ENCODE data around the gene UGT3A2.
A peak's percentile ranks its signal among the peaks of the same experiment; 100 is the strongest.

Gene UGT3A2

DNA sequence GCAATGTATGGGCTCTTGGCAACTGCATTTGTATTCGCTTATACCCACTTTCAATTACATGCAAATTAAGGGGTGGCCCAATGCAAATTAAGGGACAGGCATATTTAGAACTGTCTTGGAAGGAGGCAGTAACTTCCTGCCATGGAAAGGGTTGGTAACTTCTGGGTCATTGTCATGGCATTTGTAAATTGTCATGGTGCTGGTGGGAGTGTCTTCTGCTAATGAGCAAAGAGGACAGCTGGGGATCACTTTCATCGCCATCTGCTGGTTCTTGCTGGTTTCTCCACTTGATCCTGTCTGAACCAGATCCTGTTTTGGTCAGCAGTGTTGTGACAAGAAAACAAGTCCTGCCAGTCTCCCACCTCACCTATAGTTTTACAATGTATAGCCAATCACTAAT is 23.3 kb upstream of the UGT3A2 start:
- no peak for DNase-seq (ENCODE audit: low spot score)
- in situ Hi-C loops (cut with MboI; ENCODE audit: low pct_unique_long_range_greater_than_20kb, low sequenced_read_pairs, unreplicated experiment): no loop called here
- TF ChIP-seq, protein P1, sequence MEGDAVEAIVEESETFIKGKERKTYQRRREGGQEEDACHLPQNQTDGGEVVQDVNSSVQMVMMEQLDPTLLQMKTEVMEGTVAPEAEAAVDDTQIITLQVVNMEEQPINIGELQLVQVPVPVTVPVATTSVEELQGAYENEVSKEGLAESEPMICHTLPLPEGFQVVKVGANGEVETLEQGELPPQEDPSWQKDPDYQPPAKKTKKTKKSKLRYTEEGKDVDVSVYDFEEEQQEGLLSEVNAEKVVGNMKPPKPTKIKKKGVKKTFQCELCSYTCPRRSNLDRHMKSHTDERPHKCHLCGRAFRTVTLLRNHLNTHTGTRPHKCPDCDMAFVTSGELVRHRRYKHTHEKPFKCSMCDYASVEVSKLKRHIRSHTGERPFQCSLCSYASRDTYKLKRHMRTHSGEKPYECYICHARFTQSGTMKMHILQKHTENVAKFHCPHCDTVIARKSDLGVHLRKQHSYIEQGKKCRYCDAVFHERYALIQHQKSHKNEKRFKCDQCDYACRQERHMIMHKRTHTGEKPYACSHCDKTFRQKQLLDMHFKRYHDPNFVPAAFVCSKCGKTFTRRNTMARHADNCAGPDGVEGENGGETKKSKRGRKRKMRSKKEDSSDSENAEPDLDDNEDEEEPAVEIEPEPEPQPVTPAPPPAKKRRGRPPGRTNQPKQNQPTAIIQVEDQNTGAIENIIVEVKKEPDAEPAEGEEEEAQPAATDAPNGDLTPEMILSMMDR (IDR thresholded peaks at IDR 0.05; ENCODE audit: extremely low read depth, insufficient read depth, missing control alignments): peak; percentile 43

DNA sequence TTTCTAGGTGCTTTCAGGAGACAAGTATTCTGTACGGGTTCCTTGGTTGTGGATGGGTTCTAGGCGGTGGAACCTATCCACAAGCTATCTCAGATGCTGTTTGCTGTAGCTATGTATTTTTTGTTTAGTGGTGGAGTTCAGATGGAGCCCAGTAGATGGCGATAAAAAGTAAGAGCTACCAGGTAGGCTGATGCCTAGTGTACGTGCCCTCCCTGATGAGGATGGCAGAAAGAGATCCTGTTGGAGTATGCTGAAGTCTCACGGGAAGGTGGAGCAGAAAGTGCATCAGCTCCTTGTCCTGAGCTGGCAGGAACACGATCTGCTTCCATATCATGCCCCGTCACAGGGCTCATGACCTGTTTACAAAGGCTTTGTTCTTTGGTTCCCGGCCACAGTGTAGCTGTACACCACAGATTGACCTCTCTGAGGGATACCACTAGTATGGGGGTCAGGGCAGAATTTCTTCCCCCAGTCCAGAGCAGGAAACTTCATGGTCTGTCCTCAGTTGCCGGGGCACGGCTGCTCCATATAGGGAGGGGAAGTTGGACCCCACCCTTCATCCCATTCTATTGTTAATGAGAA is 12.6 kb upstream of the UGT3A2 start:
- in situ Hi-C loops (cut with MboI; ENCODE audit: low pct_unique_long_range_greater_than_20kb, low sequenced_read_pairs, unreplicated experiment): no loop called here
- DNase-seq (ENCODE audit: low spot score): peak; percentile 66
- TF ChIP-seq, protein P1 (IDR thresholded peaks at IDR 0.05; ENCODE audit: extremely low read depth, insufficient read depth, missing control alignments): peak; percentile 69

DNA sequence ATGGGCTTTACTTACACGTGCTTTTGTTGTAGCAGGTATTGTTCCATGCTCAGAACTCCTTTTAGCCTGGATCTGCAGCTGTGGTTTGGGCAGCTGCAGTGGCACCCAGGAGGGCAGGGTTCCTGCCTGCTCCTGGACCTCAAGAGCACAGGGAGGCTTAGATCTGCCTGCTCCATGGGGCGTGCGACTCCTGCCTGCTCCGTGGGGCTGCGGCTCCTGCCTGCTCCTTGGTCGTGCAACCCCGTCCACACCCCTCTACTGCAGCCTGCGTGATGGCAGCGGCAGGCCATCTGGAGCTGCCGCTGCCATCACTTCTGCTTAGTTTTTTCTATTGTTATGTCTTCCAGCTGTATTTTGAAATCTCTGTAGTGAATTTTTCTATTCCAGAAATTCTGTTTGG is 11.7 kb upstream of the UGT3A2 start:
- in situ Hi-C loops (cut with MboI; ENCODE audit: low pct_unique_long_range_greater_than_20kb, low sequenced_read_pairs, unreplicated experiment): no loop called here
- DNase-seq (ENCODE audit: low spot score): no peak
- TF ChIP-seq, protein P1 (IDR thresholded peaks at IDR 0.05; ENCODE audit: extremely low read depth, insufficient read depth, missing control alignments): no peak

DNA sequence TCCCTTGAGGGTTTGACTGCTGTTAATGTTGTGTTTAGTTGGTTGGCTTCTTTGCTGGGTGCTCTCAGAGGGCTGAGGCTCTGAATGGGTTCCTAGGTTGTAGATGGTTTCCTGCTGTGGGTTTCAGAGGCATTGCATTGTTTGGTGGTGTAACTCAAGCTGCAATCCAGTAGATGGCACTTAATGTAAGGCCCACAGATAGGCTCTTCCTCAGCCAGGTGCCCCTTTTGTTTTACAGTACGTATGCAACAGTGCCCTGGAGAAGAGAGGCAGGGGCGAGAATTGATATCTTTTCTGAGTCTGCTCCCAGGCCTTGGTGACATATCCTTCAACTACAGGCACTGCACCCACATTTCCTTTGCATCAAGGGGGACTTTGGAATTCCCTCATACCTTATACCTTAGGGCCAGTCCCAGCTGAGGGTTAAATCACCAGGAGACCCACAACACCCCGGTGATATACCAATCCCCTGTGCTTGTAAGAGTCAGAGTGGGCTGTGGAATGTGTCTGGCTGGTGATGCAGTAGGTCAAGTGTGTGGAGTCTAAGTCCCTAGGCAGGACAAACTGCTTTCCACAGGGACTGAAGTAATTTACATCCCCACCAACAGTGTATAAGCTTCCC is 7.0 kb upstream of the UGT3A2 start:
- TF ChIP-seq, protein P1 (IDR thresholded peaks at IDR 0.05; ENCODE audit: extremely low read depth, insufficient read depth, missing control alignments): peak; percentile 34
- in situ Hi-C loops (cut with MboI; ENCODE audit: low pct_unique_long_range_greater_than_20kb, low sequenced_read_pairs, unreplicated experiment): no loop called here
- peak; percentile 24 for DNase-seq (ENCODE audit: low spot score)

DNA sequence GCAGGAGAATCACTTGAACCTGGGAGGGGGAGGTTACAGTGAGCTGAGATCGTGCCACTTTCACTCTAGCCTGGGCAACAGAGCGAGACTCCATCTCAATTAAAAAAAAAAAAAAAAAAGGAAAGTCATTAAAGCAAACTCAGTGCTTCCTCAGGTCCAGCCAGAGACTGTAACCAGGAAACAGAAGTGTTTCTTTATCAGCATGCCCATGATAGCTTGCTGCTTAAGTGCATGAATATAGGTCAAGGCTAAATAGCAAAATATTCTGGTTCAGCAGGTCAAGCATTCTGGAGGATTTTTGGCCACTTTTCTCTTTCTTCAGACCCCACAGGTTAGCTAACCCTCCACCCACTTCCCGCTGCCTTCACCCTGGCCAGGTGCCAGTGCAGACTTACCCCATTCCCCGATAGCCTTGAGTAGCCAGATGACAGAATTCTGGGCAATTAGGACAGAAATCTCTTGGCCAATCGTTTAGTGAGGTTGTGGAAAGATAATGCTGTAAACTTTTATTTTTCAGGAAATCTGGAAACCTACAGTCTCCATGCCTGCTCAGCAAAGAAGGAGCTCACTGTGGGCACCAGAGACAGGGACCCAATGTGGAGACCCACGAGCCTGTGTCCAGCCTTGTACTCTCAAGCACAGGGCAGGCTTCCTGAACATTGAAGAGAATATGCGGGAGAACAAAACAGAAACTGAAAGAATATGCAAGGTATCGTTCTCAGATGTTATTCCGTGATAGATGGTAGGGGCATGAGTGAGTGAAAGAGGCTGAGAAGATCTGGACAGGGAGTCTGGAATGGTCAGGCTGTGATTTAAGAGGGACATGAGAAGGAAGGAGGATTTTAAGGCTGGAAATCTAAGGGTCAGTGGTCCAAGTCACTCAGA is 4.2 kb upstream of the UGT3A2 start:
- no peak for DNase-seq (ENCODE audit: low spot score)
- TF ChIP-seq, protein P1 (IDR thresholded peaks at IDR 0.05; ENCODE audit: extremely low read depth, insufficient read depth, missing control alignments): no peak

DNA sequence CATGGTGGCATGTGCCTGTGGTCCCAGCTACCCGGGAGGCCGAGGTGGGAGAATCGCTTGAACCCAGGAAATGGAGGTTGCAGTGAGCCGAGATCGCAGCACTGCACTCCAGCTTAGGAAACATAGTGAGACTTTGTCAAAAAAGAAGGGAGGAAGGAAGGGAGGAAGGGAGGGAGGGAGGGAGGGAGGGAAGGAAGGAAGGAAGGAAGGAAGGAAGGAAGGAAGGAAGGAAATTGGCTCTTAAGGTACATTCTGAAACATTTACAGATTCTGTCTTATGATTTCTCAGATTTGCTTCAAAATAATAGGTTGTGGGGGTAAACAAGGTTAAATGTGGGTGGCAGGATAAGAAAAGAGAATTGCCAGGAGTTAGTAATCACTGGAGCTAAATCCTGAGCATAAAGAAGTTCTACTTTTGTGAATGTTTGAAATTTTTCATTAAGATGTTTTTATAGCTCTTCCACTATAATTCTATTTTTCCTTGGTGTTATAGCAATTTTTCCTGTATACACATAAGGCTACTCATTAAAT is 2.1 kb upstream of the UGT3A2 start:
- in situ Hi-C loops (cut with MboI; ENCODE audit: low pct_unique_long_range_greater_than_20kb, low sequenced_read_pairs, unreplicated experiment): no loop called here

More for the DNA sequence above, 4.2 kb upstream of the UGT3A2 start:
- in situ Hi-C loops (cut with MboI; ENCODE audit: low pct_unique_long_range_greater_than_20kb, low sequenced_read_pairs, unreplicated experiment): no loop called here

More for the DNA sequence above, 2.1 kb upstream of the UGT3A2 start:
- no peak for DNase-seq (ENCODE audit: low spot score)
- TF ChIP-seq, protein P1 (IDR thresholded peaks at IDR 0.05; ENCODE audit: extremely low read depth, insufficient read depth, missing control alignments): no peak
